HG02943 (cell line): ENCODE measurements around the gene RELB.
A peak's percentile ranks its signal among the peaks of the same experiment; 100 is the strongest.
"Not testable (repeated sequence)": the region's sequence is repeated elsewhere in the genome, so short reads cannot be mapped to it uniquely, and the experiment has no call there.

Experiments
- ATAC-seq: cut with Tn5 transposase; IDR thresholded peaks from one replicate; pipeline ENCODE4 v1.9.1; 2021; ENCODE audit warnings: mild to moderate bottlenecking, low read depth, moderate library complexity; ENCODE audit not compliant: unreplicated experiment

RELB gene, protein sequence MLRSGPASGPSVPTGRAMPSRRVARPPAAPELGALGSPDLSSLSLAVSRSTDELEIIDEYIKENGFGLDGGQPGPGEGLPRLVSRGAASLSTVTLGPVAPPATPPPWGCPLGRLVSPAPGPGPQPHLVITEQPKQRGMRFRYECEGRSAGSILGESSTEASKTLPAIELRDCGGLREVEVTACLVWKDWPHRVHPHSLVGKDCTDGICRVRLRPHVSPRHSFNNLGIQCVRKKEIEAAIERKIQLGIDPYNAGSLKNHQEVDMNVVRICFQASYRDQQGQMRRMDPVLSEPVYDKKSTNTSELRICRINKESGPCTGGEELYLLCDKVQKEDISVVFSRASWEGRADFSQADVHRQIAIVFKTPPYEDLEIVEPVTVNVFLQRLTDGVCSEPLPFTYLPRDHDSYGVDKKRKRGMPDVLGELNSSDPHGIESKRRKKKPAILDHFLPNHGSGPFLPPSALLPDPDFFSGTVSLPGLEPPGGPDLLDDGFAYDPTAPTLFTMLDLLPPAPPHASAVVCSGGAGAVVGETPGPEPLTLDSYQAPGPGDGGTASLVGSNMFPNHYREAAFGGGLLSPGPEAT

DNA sequence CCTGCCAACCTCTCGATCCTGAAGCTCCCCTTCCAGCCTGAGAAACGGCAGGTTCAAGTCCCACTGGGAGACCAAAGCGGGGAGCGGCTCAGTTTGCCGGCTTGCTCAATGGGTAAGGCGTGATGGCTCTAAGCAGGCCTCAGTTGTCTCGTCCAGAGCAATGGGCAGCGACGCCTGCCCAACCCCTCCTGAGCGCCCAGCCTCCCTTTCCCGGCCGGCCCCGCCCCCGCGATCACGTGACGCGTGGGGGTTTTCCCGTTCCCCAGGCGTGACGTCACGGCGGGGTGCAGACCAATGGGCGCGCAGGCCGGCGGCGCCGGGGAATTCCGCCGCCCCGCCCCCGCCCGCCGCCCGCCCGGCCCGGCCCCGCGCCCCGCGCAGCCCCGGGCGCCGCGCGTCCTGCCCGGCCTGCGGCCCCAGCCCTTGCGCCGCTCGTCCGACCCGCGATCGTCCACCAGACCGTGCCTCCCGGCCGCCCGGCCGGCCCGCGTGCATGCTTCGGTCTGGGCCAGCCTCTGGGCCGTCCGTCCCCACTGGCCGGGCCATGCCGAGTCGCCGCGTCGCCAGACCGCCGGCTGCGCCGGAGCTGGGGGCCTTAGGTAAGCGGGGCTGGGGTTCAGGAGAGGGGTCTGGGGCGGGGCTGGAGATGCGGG is at the start of gene RELB:
TSS of gene RELB (plus strand) at position 378 of the 653 bp plus-strand sequence. CDS start at position 494, 116 bp downstream.
- ATAC-seq, result peak; percentile 40

DNA sequence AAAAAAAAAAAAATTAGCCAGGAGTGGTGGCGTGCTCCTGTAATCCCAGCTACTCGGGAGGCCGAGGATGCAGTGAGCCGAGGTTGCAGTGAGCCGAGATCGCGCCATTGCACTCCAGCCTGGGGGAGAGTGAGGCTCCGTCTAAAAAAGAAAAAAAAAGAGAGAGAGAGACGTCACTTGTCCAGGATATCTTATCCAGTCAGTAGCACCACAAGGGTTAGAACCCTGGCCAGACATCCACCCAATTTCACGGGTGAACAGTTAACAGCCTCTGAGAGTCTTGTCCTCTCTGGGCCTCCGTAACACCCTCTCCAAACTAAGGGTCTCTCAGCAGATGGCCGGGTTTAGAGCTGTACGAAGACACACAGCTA is 47.0 kb upstream of the RELB start:
- ATAC-seq, result no peak

DNA sequence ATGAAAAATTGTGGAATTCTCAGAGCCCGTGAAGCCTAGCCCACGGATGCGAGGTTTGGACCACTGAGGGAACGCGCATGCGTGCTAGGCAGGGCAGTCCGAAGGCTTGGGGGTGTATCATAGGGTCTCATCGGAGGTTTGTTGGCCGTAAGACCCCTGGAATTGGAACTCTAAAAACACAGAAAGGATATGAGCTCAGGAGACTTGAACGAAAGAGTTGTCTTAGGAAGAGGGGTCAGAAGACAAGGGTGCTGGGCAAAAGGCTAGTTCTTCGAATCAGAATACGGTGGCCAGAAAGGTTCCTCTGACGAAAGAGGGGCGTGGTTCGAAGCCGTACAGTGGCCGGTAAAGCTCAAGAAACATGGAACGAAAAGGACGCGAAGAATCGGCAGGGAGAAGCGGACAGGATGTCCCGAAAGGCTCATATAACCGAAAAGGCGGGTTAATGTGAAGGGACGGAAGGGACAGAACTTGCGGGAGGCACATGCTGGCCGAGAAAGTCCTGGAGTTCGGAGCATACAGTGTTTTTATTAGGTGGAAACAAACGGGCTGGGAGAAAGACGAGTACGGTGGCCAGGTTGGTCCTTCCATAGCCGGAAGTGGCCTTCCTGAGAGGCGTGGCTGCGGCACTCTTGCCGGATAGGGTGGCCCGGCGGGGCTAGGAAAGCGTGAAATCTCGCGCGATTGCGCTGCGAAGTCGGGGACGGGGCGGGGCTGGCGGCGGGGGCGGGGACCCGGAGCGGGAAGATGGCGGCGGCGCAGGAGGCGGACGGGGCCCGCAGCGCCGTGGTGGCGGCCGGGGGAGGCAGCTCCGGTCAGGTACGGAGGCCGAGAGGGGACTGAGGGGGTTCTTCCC is 46.4 kb upstream of the RELB start, which contains the start of gene CLPTM1:
TSS of gene CLPTM1 (plus strand) at position 732 of the 856 bp plus-strand sequence. CDS start at position 748, 16 bp downstream.
- peak; percentile 81 for ATAC-seq

DNA sequence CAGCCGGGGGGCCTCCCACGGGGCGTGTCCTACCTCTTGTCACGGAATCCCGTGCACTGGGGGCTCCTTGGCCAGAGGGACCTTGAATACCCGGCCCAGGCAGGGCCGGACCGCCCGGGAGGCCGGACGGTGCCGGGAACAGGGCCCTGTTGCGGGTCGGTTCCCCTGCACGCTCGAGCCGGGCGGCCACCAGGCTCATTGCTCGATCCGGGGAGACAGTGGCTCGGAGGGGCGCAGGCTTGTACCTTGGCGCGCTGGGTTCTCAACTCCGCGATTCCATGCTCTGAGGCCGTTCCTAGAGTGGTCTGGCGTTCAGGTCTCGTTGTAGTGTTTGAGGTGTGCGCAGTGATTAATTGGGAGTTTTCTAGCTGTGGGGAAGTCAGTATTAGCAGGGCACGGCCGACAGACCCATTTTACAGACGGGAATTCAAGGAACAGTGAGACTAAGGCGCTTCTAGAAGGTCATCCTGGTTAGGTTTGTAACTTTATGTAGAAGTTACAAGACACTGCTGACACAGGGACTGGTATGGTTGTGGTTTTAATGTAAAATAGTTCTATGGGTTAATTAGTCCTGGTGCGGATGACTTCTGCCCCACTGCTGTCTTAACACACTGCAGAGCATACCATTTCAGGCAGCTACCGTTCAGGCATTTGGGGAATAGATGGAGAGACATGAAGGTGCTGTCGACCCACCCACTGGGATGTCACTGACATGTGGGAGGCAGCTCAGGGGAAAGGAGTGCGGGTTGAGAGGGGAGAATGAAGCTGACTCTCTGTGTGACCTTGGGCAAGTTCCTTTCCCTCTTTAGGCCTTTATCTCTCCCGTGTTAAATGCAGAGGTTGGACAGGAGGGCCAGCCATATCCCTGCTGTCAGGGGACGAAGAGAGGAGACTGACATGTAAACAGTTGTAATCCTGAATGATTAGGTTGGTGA is 45.5 kb upstream of the RELB start:
- ATAC-seq, result peak; percentile 13

DNA sequence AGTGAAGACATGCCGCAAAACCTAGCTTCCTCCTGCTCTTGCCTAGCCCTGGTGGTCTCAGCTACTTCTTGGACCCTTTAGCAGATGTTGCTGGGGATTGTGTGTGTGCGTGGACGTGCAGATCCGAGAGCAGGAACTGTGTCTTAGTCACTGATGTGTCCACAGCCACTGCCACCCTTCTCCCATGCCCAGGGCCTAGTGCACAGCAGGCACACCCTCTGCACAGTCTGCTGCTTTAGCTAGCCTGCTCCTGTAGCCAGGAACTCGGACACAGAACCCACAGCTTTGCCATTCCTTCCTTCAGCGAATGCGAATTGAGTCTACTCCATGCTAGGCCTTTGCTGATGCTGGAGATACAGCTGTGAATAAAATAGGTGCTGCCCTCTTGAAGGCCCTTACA is 43.7 kb upstream of the RELB start:
- ATAC-seq, result no peak

DNA sequence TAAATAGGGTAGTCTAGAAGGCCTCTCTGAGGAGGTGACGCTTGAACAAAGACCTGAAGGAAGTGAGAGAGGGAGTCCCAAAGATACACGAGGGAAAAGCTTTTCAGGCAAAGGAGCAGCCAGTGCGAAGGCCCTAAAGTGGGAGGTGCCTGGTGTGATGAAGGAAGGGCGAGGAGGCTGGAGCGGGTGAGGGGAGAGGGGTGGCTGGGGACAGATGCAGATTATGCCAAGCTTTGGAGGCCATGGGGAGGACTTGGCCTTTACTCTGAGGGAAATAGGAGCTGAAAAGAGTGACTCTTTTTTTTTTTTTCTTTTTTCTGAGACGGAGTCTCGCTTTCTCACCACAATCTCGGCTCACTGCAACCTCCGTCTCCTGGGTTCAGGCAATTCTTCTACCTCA is 43.2 kb upstream of the RELB start:
- ATAC-seq, result no peak

DNA sequence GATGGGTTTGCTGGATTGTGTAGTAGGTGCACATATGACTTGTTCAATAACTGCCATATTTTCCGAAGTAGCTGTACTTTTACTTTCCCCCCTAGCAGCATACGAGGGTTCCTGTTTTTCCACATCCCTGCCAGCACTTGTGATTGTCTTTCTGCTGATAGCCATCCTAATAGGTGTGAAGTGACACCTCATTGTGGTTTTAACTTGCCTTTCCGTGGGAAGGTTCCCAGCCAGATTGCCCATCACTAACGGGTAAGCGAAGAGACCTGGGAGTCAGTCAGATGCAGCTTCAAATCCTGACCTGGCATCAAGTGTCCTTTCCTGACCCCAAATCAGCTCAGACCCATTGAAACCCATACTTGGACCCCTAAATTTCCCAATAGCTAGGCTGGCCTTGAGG is 41.6 kb upstream of the RELB start:
- no peak for ATAC-seq

DNA sequence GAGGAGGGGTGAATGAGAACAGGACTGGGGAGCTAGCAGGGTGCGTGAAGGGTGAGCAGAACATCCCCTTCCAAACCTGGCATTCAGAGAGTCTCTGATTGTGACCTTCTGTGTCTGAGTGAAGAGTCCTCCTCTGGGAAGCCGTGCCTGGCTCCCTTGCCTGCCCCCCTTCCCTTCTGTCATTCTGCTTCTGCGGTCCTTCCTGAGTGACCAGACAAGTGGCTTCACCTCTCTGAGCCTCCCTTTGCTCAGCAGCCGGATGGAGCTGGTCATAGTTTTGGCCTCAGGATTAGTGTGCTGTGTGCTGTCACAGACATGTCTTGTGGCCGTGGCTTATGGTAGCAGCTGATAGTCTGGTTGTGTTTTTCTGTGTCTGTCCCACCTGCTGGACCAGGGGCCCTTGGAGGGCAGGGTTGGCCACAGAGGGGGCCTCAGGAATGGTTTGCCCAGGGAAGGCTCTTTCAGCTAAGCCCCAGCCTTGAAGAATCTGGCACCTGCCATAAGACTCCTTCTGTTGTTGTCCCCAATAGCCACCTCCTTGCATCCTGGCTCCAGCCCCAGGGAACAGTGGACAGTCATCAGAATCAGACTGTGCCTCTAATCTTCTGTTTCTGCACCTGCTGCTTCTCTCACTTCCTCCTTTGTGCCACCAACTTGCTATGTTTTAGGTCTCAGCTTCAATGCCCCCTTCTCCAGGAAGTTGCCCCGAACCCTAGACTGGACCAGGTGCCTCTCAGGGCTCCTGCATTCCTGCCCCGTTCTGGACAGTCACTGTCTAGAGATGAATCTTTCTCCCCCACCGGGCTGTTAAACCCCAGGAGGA is 40.1 kb upstream of the RELB start:
- ATAC-seq, result no peak

DNA sequence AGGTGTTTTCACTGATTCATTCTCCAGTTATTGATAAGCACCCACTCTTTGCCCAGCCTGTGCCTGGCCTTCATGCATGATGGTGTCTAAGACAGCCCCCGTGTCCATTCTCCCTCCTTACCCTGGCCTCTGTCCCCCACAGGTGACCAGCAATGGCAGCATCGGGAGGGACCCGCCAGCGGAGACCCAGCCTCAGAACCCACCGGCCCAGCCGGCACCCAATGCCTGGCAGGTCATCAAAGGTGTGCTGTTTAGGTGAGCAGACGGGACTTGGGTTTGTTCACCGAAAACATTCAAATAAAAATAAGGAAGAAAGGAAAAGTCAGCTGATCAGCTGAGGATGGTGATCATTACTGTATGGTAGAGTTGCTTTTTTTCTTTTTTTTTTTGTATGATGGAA is 39.4 kb upstream of the RELB start:
- no peak for ATAC-seq

DNA sequence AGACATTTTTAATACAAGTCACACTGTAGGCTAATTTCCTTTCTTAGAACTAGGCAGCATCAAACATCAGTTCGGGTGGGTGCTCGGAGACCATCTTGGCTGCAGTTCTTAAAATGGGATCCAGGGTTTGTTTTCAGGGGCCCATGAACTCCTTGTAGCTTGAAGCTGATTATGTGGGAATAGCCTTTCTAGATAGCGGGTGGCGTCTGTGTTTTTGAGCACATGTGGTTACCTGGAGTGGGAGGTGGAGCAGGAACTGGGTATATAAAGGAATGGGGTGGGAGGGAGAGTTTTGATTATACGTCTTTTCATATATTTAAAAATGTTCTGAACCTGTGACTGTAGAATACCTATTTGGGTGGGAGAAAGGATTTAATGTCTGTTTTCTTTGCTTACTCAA is 33.1 kb upstream of the RELB start:
- ATAC-seq, result no peak

DNA sequence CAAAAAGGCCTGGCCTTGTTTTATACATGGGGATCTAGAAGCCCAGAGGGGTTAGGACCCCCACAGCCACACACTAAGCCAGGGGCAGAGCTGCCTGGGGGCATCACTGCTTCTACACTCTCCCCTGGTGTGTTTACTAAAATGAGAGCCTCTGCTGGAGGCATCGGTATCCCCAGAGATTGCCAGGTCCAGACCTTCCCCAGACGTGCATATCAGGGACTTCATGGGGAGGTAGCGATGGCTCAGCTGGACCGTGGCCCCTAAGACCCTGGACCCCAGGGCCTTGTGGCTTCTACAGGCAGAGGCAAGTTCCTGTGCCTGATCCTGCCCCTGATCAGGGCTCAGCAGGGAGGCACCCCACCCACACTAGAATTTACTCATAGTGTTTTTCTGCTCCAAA is 32.6 kb upstream of the RELB start:
- ATAC-seq, result no peak

DNA sequence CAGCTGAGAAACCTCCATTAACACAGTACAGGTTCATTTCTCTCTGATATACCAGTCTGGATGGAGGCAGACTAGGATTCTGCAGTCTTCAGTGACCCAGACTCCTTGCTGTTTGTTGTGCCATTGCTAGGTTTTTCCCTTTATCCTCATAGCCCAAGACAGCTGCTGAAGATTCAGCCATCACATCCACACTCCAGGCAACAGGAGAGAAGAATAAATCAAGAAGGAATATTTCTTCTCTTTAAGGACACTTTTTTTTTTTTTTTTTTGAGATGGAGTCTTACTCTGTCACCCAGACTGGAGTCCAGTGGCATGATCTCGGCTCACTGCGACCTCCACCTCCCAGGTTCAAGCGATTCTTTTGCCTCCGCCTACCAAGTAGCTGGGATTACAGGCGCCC is 31.8 kb upstream of the RELB start:
- no peak for ATAC-seq

DNA sequence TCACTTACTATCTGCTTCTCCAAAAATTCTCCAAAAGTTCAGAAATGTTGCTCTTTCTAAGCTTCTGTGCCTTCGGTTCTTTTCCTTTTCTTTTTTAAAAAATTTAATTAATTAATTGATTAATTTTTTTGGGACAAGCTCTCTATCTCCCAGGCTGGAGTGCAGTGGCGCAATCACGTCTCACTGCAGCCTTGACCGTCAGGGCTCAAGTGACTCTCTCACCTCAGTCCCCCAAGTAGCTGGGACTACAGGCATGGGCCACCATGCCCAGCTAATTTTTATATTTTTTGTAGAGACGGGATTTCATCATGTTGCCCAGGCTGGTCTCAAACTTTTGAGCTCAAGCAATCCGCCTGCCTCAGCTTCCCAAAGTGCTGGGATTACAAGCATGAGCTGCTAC is 29.8 kb upstream of the RELB start:
- ATAC-seq, result not testable (repeated sequence)

DNA sequence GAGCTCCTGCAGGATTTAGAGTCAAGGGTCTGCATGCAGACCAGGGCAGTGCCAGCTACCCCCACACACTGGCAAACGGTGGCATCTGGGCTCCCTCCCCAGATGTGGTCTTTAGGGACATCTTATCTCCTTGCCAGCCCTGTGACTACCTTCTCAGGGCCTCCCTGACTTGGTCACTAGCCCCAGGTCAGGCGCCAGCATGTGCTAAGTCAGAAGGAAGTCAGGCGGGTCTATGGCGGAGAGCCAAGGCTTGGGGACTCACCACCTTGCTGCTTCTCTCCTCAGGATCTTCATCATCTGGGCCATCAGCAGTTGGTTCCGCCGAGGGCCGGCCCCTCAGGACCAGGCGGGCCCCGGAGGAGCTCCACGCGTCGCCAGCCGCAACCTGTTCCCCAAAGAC is 28.5 kb upstream of the RELB start:
- no peak for ATAC-seq

DNA sequence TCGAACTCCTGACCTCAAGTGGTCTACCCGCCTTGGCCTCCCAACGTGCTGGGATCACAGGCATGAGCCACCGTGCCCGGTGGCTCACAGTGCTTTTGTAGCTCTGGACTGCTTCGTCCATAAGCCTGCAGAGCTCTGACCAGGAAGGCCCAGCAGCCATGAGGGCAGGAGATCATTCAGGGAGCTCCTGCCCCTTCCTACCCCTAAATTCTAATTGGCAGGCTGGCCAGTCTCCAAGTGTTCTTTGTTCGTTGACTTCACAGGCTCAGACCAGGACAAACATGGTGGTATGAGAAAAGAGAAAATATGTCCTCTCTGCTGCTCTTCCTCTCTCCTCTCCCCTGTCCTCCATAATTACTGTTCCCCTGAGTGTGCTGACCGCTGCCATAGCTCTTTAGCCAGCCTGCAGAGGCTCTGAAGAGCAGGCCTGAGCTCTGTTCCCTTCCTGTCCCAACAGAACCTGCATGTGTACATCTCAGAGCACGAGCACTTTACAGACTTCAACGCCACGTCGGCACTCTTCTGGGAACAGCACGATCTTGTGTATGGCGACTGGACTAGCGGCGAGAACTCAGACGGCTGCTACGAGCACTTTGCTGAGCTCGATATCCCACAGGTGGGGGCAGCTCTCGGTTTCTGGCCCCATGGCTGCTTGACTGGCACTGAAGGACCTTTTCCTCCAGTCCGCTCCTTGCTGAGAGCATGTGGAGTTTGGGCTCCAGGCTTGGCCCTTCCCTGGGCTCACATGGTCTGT is 27.1 kb upstream of the RELB start:
- no peak for ATAC-seq

DNA sequence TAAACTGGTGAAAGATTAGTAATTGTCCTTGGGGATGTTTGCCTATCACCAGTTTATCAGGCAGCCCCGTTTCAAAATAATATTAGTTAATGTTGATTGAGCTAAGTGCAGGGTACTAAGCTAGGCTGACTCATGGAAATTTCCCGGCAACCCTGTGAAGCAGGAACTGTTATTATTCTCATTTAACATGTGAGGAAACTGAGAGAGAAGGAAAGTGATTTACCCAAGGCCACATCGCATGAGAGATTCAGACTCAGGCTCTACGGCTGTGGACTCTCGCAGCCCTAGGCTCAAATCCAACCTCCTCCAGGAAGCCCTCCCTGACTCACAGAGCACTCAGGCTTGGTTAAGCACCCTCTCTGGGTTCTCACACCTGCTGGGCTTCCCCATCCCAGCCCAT is 26.4 kb upstream of the RELB start:
- ATAC-seq, result no peak

DNA sequence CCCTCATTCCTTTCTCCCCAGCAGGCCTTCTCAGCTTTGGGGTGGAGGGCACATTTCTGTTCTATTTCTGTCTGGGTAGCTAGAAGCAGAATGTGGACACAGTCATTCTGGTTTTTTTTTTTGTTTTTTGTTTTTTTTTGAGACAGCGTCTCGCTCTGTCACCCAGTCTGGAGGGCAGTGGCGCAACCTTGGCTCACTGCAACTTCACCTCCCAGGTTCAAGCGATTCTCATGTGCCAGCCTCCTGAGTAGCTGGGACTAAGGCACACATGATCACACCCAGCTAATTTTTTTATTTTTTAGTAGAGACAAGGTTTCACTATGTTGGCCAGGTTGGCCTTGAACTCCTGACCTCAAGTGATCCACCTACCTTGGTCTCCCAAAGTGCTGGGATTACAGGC is 25.8 kb upstream of the RELB start:
- ATAC-seq, result no peak

DNA sequence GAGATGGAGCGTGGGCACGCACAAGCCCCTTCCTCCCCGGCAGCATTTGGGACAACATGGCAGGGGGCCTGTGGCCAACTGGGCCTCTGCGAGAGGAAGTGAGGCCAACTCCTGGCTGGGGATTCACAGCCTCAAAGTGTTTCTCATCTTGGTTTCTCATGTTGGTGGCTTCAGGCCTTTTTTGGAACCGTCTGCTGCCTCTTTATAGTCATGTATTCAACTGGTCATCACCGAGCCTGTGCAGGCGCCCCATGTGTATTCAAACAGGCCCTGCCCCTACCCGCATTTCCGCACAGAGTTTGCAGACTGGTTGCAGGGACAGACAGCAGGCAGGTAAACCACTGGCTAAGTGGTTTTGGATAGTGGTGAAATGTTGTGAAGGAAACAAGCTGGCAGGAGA is 17.3 kb upstream of the RELB start:
- no peak for ATAC-seq
